Activated CD8-positive, alpha-beta T cell treated with anti-CD3 and anti-CD28 coated beads for 36 hours (primary cell): Measurements from ENCODE around the gene HELZ2. TPM values are rescaled to one million over a fixed set of nuclear protein-coding genes. Genes with fewer than 3 reads are reported as not detected.

Experiments
- ATAC-seq: fragments of 200-7000 bp; cut with Tn5 transposase; one replicate; pipeline ENCODE4 v1.10.0; 2021; ENCODE audit warnings: mild to moderate bottlenecking, moderate library complexity
- CTCF ChIA-PET: fragments of 350-600 bp; sonication (Branson Sonifier 250); formaldehyde crosslinking; loops from one replicate; lab custom pipeline; 2021; ENCODE audit warnings: antibody characterized with exemption; lab: Charles Lee
- POLR2A ChIA-PET: fragments of 350-600 bp; sonication (Branson Sonifier 250); formaldehyde crosslinking; loops from one replicate; lab custom pipeline; 2021; ENCODE audit warnings: antibody characterized with exemption; lab: Charles Lee
- DNase-seq: peaks from one replicate; pipeline ENCODE4 v3.0.0-alpha.2; 2020
- H3K27ac Mint-ChIP-seq: one replicate; pipeline ENCODE4 v1.8.0; 2021; ENCODE audit warnings: mild to moderate bottlenecking, mixed read lengths
- H3K27me3 Mint-ChIP-seq: one replicate; pipeline ENCODE4 v1.8.0; 2021; ENCODE audit warnings: mixed read lengths
- H3K36me3 Mint-ChIP-seq: one replicate; pipeline ENCODE4 v1.8.0; 2021; ENCODE audit warnings: low read depth, mixed read lengths
- H3K4me1 Mint-ChIP-seq: one replicate; pipeline ENCODE4 v1.8.0; 2021; ENCODE audit warnings: low read depth, mixed read lengths
- H3K4me3 Mint-ChIP-seq: one replicate; pipeline ENCODE4 v1.8.0; 2021; ENCODE audit warnings: mild to moderate bottlenecking, moderate library complexity, mixed read lengths
- H3K9me3 Mint-ChIP-seq: one replicate; pipeline ENCODE4 v1.8.0; 2021; ENCODE audit warnings: mixed read lengths
- intact Hi-C: fragments of 100-400 bp; cut with micrococcal nuclease; formaldehyde crosslinking; loops from one replicate; pipeline ENCODE4 v1.10.0; 2022
- total RNA-seq, 2 experiments: library from RNA; stranded (reverse); gene quantifications; one replicate each; pipeline ENCODE4 v1.2.3, GENCODE V29; 2021
- TF ChIP-seq, protein P1 (sequence below): fragments of 200-600 bp; IDR thresholded peaks from one replicate; pipeline ENCODE4 v1.8.0; 2022; ENCODE audit warnings: antibody characterized with exemption, mild to moderate bottlenecking

HELZ2 gene
- total RNA-seq, 2 experiments from 2014 or later = 14.3 to 17.6 TPM

GRCh38 chr20:63563225-63563935, 10.7 kb downstream of the HELZ2 start:
- no peaks in the 10 kb centered on the region for H3K27me3 Mint-ChIP-seq
- CTCF ChIA-PET = interaction anchor here (0.9 kb wide), 1 partner anchor 66 kb away, joined by 3 read pairs; no protein-coding TSS in a partner anchor
- H3K4me1 Mint-ChIP-seq = peaks cover 14% of the 10 kb centered on the region
- H3K4me3 Mint-ChIP-seq = no peak overlapping the region
- H3K36me3 Mint-ChIP-seq = peaks cover 3% of the 10 kb centered on the region
- H3K9me3 Mint-ChIP-seq = no peaks in the 10 kb centered on the region
- ATAC-seq = no peak
- DNase-seq = no peak
- POLR2A ChIA-PET = no interaction called here
- intact Hi-C loops = no loop called here
- H3K27ac Mint-ChIP-seq = no peak overlapping the region
- TF ChIP-seq, protein P1, sequence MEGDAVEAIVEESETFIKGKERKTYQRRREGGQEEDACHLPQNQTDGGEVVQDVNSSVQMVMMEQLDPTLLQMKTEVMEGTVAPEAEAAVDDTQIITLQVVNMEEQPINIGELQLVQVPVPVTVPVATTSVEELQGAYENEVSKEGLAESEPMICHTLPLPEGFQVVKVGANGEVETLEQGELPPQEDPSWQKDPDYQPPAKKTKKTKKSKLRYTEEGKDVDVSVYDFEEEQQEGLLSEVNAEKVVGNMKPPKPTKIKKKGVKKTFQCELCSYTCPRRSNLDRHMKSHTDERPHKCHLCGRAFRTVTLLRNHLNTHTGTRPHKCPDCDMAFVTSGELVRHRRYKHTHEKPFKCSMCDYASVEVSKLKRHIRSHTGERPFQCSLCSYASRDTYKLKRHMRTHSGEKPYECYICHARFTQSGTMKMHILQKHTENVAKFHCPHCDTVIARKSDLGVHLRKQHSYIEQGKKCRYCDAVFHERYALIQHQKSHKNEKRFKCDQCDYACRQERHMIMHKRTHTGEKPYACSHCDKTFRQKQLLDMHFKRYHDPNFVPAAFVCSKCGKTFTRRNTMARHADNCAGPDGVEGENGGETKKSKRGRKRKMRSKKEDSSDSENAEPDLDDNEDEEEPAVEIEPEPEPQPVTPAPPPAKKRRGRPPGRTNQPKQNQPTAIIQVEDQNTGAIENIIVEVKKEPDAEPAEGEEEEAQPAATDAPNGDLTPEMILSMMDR = no peak

- peaks cover 3% of the 10 kb centered on the region for H3K36me3 Mint-ChIP-seq
- TF ChIP-seq, protein P1 = no peak
- intact Hi-C loops = no loop called here
- no peaks in the 10 kb centered on the region for H3K9me3 Mint-ChIP-seq
- no peak for ATAC-seq
- no peak overlapping the region for H3K4me3 Mint-ChIP-seq
- DNase-seq = no peak
- H3K27ac Mint-ChIP-seq = no peak overlapping the region
- ChIA-PET POLR2A (no interaction called here), CTCF (interaction anchor here (0.9 kb wide), 1 partner anchor 66 kb away, joined by 3 read pairs; no protein-coding TSS in a partner anchor)
- no peaks in the 10 kb centered on the region for H3K27me3 Mint-ChIP-seq
- H3K4me1 Mint-ChIP-seq = peaks cover 6% of the 10 kb centered on the region
Observed at GRCh38 chr20:63562461-63563224, 11.4 kb downstream of the HELZ2 start.

DNA sequence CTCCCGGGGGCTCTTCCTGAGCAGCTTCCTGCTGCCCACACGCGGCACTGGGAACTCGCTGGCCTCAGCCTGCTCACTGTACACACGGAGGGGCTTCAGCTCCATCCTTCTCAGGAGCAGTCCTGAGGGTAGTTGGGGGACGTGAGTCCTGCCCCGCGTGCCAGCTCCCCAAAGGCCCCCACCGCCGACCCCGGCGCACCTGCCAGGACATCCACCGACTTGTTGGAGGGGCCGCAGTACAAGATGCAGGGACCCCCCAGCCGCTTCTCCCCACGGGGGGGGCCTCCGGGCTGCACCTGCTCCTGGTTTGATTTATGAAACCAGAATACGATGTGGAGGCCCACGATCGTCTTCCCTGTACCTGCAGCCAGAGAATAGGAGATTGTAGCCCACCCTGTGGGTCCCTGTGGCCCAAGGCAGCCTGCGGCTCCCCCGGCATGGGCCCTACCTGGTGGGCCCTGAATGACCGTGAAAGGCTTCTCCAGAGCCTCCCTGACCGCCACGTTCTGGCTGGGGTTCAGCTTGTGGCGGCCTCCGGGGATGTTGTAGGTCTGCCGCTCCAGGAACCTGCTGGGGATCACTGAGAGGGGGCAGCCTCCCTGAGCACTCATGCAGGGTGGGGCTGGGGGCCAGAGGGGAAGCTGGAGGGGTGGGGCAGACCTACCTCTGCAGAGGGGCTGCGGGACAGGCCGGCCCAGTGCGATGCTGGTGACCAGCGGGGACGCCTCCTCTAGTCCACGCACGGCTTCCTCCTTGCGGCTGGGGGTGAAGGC, 12.2 kb downstream of the HELZ2 start:
- H3K4me3 Mint-ChIP-seq = no peak overlapping the region
- no peak overlapping the region for H3K27ac Mint-ChIP-seq
- ATAC-seq (no peak), DNase-seq (no peak)
- no peaks in the 10 kb centered on the region for H3K27me3 Mint-ChIP-seq
- TF ChIP-seq, protein P1 = no peak
- POLR2A ChIA-PET = interaction anchor here (0.8 kb wide), 1 partner anchor 14 kb away, joined by 3 read pairs; no protein-coding TSS in a partner anchor
- peaks cover 1% of the 10 kb centered on the region for H3K4me1 Mint-ChIP-seq
- CTCF ChIA-PET = interaction anchor here (2.2 kb wide), 1 partner anchor 24 kb away, joined by 8 read pairs; the partner anchor contains the start of gene PTK6
- H3K9me3 Mint-ChIP-seq = no peaks in the 10 kb centered on the region
- peaks cover 3% of the 10 kb centered on the region for H3K36me3 Mint-ChIP-seq
- intact Hi-C loops = no loop called here

GRCh38 chr20:63560856-63561609, 13.0 kb downstream of the HELZ2 start:
- no peak for ATAC-seq
- CTCF ChIA-PET = interaction anchor here (2.2 kb wide), 1 partner anchor 23 kb away, joined by 8 read pairs; the partner anchor contains the start of gene PTK6

More at GRCh38 chr20:63560856-63561609, 13.0 kb downstream of the HELZ2 start:
- POLR2A ChIA-PET = interaction anchor here (0.8 kb wide), 1 partner anchor 15 kb away, joined by 3 read pairs; no protein-coding TSS in a partner anchor
- intact Hi-C loops = no loop called here
- Mint-ChIP-seq H3K36me3 (peaks cover 3% of the 10 kb centered on the region), H3K27me3 (no peaks in the 10 kb centered on the region), H3K27ac (no peak overlapping the region), H3K9me3 (no peaks in the 10 kb centered on the region), H3K4me1 (peaks cover 1% of the 10 kb centered on the region), H3K4me3 (no peak overlapping the region)
- TF ChIP-seq, protein P1 = no peak
- no peak for DNase-seq
